KBM-7 (cell line): ENCODE measurements around the gene RWDD1.

Experiments used
- DNase-seq: peaks from one replicate; pipeline ENCODE4 v3.0.0-alpha.2; 2015
- in situ Hi-C: fragments of 300-500 bp; cut with MboI; formaldehyde crosslinking; loops from 2 replicates; pipeline ENCODE4 v1.14.3; 2020; ENCODE audit warnings: low sequenced_read_pairs, low pct_unique_long_range_greater_than_20kb, mixed read lengths

Gene RWDD1

DNA sequence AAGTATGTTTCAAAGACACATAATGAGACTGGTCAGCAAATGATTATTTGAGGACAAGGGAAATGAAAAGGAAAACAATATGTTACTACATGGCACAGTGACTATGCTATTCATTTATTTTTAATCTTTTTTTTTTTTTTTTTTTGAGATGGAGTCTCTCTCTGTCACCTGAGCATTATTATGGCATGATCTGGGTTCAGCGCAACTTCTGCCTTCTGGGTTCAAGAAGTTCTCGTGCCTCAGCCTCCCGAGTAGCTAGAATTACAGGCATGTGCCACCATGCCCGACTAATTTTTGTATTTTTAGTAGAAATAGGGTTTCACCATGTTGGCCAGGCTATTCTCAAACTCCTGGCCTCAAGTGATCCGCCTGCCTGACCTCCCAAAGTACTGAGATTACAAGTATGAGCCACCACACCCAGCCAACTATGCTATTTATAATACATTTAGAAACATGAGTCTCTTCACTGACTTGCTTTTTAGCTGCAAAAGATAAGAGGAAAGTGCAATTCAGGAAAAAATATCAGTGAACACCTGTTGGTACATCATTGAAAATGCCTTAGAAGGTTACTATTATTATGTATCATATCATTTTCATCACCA is 14.4 kb upstream of the RWDD1 start:
- in situ Hi-C loops, result no loop called here
- DNase-seq, result no peak

- in situ Hi-C loops, result no loop called here
- no peak for DNase-seq
These were observed 13.4 kb upstream of the RWDD1 start for GRCh38 chr6:116557893-116558292.

DNA sequence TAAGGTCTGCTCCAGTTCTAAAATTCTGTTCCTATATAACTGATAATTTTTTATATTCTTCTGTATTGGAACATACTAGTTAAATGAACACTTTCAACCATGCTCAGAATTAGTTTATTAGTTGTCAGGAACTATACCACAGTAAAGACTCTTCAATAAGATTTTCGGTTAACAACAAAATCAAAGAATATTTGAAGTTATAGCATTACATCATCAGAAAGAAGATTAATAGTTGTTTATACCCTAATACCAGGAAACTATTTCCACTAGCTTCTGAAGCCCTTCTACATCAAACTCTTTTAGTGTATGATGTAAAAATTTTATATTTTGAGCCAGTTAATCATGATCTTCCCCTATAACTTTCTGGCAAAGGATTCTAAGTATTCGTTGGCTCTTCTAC is 11.2 kb upstream of the RWDD1 start:
- in situ Hi-C loops, result no loop called here
- no peak for DNase-seq

- in situ Hi-C loops, result no loop called here
- DNase-seq, result peak; percentile 83
These were observed 9.8 kb upstream of the RWDD1 start for GRCh38 chr6:116561377-116562018.

- in situ Hi-C loops, result no loop called here
- no peak for DNase-seq
These were observed 9.3 kb upstream of the RWDD1 start for GRCh38 chr6:116562019-116562403.

DNA sequence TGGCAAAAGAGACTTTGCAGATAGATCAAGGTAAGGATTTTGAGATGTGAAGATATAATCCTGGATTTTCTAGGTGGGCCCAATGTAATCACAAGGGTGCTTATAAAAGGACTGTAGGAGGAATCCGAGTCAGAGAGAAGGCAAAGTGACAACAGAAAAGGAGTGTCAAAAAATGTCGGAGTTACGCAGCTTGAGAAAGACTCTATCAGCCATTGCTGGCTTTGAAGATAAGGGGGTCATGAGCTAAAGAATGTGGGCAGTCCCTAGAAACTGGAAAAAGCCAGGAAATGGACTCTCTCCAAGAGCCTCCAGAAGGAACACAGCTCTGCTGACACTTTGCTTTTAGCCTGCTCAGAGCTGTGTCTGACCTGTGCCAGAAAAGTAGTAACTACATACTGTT is 8.7 kb upstream of the RWDD1 start:
- in situ Hi-C loops, result no loop called here
- no peak for DNase-seq

DNA sequence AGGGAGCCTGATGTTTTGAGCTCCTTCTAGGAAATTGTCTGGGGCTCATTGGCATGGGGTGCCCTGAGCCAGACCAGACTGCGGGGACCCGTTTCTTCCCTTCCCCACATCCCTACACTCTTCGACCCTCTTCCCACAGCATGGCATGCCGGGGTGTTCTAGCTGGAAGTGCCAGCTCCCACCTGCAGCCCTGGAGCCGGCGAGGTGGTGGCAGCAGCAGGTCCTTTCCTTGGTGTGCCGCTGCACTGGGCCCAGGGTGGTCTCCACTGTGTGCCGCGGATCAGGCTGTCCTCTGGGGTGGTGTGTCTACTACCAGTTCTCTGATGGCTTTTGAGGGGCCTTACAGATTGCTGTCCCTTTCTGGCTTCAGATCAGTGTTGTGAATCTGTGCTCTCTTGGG is 7.5 kb upstream of the RWDD1 start:
- in situ Hi-C loops, result no loop called here
- DNase-seq, result no peak

DNA sequence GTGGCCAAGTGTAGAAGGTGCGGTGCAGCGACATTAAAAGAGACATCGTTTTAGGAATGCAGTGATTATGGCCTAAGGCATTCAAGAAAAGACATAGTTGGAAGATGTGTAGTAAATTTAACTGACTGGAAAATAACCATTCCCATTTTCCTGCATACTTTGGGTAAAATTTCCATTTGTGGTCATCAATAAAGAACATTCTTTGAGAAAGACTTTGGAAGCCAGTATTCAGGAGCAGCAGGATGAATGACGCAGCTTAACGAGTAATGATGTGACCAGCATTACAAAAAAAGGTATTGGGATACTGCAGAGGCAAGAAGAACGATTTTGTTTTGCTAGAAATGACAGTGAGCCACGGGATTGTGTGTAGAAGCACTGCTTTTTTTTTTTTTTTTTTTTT is 7.0 kb upstream of the RWDD1 start:
- in situ Hi-C loops, result no loop called here
- no peak for DNase-seq

- in situ Hi-C loops, result no loop called here
- no peak for DNase-seq
These were observed 6.1 kb upstream of the RWDD1 start for GRCh38 chr6:116564921-116565872.

GRCh38 chr6:116568111-116568510 is 3.2 kb upstream of the RWDD1 start:
- in situ Hi-C loops, result no loop called here
- no peak for DNase-seq

DNA sequence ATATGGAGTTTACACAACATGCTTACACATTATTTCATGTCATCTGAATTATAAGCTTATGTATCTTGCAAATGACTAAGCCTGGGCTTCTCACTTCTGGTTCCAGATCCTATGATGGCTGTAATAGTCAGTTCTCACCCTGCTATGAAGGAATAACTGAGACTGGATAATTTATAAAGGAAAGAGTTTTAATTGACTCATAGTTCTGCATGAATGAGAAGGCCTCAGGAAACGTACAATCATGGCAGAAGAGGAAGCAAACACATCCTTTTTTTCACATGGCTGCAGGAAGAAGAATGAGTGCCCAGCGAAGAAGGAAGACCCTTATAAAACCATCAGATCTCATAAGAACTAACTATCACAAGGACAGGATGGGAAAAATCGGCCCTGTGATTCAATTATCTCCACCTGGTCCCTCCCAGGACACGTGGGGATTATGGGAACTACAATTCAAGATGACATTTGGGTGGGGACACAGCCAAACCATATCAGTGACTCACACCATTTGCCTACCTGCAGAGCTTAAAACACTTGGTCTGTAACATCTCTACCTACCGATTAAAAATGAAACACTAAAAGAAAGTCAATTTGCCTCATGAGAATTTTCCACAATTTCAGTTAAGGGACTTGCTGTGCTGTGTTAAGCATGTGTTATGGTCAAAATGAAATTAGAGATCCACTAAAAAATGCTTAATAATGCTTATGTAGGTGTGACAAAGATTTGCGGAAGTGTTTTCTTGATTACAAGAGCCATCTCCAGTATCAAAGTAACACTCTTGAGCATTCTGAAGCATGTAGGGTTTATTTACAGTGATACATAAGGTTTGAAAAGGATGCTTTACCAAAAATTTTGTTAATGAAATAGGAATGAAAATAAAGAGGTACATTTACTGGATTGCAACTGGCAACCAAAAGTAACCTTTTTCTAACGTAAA is 2.2 kb upstream of the RWDD1 start:
- DNase-seq, result peak; percentile 48
- in situ Hi-C loops, result no loop called here

GRCh38 chr6:116571683-116572000 is 338 bp downstream of the RWDD1 start:
- DNase-seq, result no peak
- in situ Hi-C loops, result no loop called here

DNA sequence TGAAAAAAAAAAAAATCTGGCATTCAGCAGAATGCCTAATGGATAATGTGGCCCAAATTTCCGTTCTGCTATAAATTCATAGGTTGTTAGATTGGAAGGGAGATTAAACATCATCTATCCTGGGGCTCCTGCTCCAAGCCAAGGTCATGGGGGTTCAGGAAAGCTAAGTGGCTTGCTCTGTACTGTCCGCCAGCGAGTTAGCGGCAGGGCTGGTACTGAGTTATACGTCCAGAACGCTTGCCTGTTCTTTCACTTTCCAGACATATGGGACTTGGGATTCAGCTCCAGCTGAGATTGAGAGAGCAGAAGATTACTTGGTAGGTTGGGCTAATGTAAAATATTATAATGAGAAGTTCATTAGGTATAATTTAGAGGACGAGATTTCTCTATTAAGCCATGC is 858 bp downstream of the RWDD1 start:
- in situ Hi-C loops, result no loop called here
- DNase-seq, result peak; percentile 24

DNA sequence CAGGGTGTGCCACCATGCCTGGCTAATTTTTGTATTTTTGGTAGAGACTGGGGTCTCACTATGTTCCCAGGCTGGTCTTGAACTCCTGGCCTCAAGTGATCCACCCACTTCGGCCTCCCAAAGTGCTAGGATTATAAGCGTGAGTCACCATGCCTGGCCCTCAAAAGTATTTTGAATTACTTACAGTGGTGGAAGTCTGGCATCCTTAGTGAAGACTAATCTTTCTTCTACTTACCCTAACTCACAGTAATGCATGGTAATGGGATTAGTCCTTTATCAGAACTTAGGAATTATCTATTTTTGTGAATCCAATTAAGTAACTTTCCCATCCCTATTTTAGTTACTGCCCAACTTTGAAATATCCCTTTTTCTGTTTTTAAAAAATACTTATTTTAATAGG is 3.9 kb downstream of the RWDD1 start:
- DNase-seq, result no peak

GRCh38 chr6:116577486-116577885 is 6.2 kb downstream of the RWDD1 start:
- in situ Hi-C loops, result no loop called here
- no peak for DNase-seq

More for the DNA sequence above, 3.9 kb downstream of the RWDD1 start:
- in situ Hi-C loops, result no loop called here

DNA sequence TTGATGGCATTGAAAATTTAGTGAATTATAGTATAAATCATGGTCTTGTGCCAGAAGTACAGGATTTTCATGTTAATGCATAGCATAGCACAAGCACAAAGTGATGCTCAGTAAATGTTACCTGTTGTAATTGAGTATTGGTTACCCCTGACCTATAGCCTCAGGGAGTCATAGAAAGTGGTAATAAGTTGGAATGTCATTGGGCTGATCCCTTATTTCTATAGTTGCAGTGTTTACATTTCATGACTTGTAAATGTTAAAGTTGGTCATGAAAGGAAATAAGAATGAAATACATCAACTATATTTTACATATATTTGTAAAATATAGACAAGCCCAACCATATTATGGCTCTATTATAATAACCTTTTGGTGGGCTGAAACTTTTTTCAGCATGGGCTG is 7.0 kb downstream of the RWDD1 start:
- in situ Hi-C loops, result no loop called here
- DNase-seq, result no peak

- DNase-seq, result no peak
- in situ Hi-C loops, result no loop called here
These were observed 7.8 kb downstream of the RWDD1 start for GRCh38 chr6:116579143-116579542.

DNA sequence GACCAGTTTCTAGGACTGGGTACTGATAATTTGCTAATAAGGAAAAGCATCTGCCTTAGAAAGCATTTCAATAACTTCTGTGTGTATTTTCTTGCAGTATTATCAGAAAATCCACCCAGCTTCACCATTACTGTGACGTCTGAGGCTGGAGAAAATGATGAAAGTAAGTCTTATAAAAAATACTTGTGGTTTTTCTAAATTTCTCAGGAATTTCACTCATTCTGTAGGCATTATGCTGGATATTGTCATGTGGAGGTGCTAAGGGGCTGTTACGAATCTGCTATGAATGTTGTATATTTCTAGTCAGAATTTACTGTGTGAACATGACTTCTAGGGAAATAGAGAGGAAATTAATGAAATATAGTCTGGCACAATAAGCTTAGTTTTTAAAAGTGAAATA is 8.9 kb downstream of the RWDD1 start:
- in situ Hi-C loops, result no loop called here
- no peak for DNase-seq

DNA sequence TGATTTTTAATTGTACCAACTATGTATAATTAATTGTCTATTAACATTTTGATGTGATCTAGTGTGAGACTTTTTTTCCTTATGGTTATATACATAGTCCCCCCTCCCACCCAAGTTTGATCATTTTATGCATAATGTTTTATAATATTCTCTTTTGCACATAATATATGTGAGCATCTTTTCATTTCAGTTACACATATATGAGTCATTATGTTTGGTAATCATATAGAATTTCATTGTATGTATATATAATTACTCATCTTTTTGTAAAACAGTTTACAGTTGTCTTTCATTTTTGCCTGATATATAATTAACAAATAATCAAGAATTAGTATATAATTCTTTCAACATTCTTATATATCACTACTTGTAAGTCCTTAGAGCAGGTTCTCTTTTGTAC is 15.0 kb downstream of the RWDD1 start:
- DNase-seq, result no peak
- in situ Hi-C loops, result no loop called here
